BJ (cell line): ENCODE data around the gene ITGB2. TPM values are rescaled to one million over a fixed set of nuclear protein-coding genes. Genes with fewer than 3 reads are reported as not detected.

Experiments
- CTCF ChIA-PET: fragments of 350-600 bp; formaldehyde crosslinking; extraction: SDS; loops from one replicate; lab custom pipeline; 2021; ENCODE audit warnings: antibody characterized with exemption, inconsistent platforms; lab: Yijun Ruan, JAX
- POLR2A ChIA-PET: fragments of 300-600 bp; sonication (Branson Sonifier 250); formaldehyde crosslinking; extraction: SDS; loops from one replicate; lab custom pipeline; 2021; ENCODE audit warnings: antibody characterized with exemption; lab: Charles Lee
- DNase-seq: peaks from one replicate; pipeline ENCODE4 v3.0.0-alpha.2; 2011; ENCODE audit warnings: low read depth
- H3K27me3 ChIP-seq: 2 replicates; pipeline ENCODE4 v1.6.0; 2011; ENCODE audit warnings: low read length; ENCODE audit not compliant: control insufficient read depth, insufficient read depth
- H3K36me3 ChIP-seq: 2 replicates; pipeline ENCODE4 v1.5.1; 2011; ENCODE audit warnings: low read length; ENCODE audit not compliant: control insufficient read depth, insufficient read depth
- H3K4me3 ChIP-seq: 2 replicates; pipeline ENCODE4 v1.5.1; 2011; ENCODE audit warnings: low read depth, mild to moderate bottlenecking, control low read depth, low read length
- CTCF ChIP-seq: IDR thresholded peaks from 2 replicates; pipeline ENCODE4 v1.5.1; 2011; ENCODE audit warnings: low read depth, mild to moderate bottlenecking, control low read depth, inconsistent platforms, low read length, moderate library complexity; ENCODE audit not compliant: insufficient read depth
- polyA plus RNA-seq: library from polyadenylated mRNA; depleted of rRNA; stranded (reverse); fragments of >200 nt; gene quantifications from 2 replicates; pipeline ENCODE4 v1.2.3, GENCODE V29; 2011

The ITGB2 gene
- polyA plus RNA-seq, 1 experiment: not detected

- Histone ChIP-seq H3K27me3 (peaks cover 31% of the 10 kb centered on the region), H3K4me3 (no peak overlapping the region), H3K36me3 (no peaks in the 10 kb centered on the region)
- DNase-seq: no peak
- ChIA-PET CTCF (interaction anchor here (1.1 to 1.8 kb wide), 4 partner anchors 13 to 240 kb away, joined by 3 to 7 read pairs (median 5); no protein-coding TSS in a partner anchor), POLR2A (no interaction called here)
- TF ChIP-seq CTCF: no peak
These were observed 24.0 kb downstream of the ITGB2 start for GRCh38 chr21:44896561-44897286.

- Histone ChIP-seq H3K27me3 (peaks cover 31% of the 10 kb centered on the region), H3K4me3 (no peak overlapping the region), H3K36me3 (no peaks in the 10 kb centered on the region)
- ChIA-PET POLR2A (no interaction called here), CTCF (interaction anchor here (0.7 to 4.2 kb wide), 4 partner anchors 9 to 241 kb away, joined by 3 to 18 read pairs (median 6); no protein-coding TSS in a partner anchor)
- no peak for TF ChIP-seq CTCF
- no peak for DNase-seq
These were observed 24.8 kb downstream of the ITGB2 start for GRCh38 chr21:44895859-44896258.

GRCh38 chr21:44894687-44895302 is 25.9 kb downstream of the ITGB2 start:
- Histone ChIP-seq H3K36me3 (no peaks in the 10 kb centered on the region), H3K4me3 (no peak overlapping the region), H3K27me3 (peaks cover 34% of the 10 kb centered on the region)
- TF ChIP-seq CTCF: no peak
- CTCF ChIA-PET: interaction anchor here (1.9 to 4.2 kb wide), 8 partner anchors 11 to 246 kb away, joined by 5 to 27 read pairs (median 13); no protein-coding TSS in a partner anchor
- POLR2A ChIA-PET: no interaction called here
- no peak for DNase-seq

GRCh38 chr21:44893948-44894656 is 26.6 kb downstream of the ITGB2 start:
- DNase-seq: no peak
- POLR2A ChIA-PET: no interaction called here
- H3K4me3 ChIP-seq: no peak overlapping the region
- H3K27me3 ChIP-seq: peaks cover 35% of the 10 kb centered on the region
- CTCF ChIA-PET: interaction anchor here (1.2 to 4.2 kb wide), 10 partner anchors 11 to 246 kb away, joined by 4 to 27 read pairs (median 13); no protein-coding TSS in a partner anchor
- no peak for TF ChIP-seq CTCF
- H3K36me3 ChIP-seq: no peaks in the 10 kb centered on the region

GRCh38 chr21:44893278-44893556 is 27.5 kb downstream of the ITGB2 start:
- Histone ChIP-seq H3K27me3 (peaks cover 33% of the 10 kb centered on the region), H3K36me3 (no peaks in the 10 kb centered on the region), H3K4me3 (no peak overlapping the region)
- ChIA-PET CTCF (interaction anchor here (0.6 to 4.2 kb wide), 14 partner anchors 10 to 247 kb away, joined by 3 to 27 read pairs (median 6); no protein-coding TSS in a partner anchor), POLR2A (no interaction called here)
- no peak for TF ChIP-seq CTCF
- no peak for DNase-seq
